GM18858 (cell line): Measurements from ENCODE around the gene TRUB2.
"Not testable (repeated sequence)": the region's sequence is repeated elsewhere in the genome, so short reads cannot be mapped to it uniquely, and the experiment has no call there.

ENCODE experiments used
- ATAC-seq: cut with Tn5 transposase; IDR thresholded peaks from one replicate; pipeline ENCODE4 v1.9.1; 2021; ENCODE audit not compliant: unreplicated experiment

TRUB2 gene

DNA sequence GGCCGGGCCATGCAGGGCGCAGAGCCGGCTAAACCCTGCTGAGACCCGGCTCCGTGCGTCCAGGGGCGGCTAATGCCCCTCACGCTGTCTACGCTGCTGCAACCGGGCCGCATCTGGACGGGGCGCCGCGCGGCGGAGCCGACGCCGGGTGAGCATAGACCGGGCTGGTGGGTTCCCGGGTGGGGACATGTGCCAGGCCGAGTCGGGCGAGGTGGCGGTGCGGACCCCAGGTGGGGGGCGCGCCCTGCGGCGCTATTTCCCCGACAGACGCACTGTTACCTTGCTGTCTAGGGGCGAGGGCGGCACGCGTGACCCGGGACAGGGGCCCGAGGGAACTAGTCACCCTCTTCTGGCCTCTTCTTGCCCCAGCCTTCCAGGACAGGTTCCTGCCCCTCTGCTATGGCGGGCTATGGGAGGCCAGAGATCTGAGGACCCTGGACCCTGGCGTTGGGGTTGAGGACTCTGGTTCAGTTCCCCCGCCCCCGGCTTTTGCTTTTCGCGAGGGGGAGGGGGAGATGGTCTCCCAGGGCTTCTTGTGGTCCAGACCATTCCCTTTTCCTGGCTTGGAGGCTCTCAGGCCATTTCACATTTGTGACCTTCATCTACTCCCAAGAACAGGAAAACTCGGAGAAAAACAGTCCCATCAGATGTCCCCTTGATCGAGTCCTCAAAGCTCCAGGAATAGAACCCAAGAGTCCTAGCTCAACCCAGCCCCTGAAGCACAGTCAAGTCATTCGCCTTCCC is 18.6 kb upstream of the TRUB2 start:
- ATAC-seq: peak; percentile 24

DNA sequence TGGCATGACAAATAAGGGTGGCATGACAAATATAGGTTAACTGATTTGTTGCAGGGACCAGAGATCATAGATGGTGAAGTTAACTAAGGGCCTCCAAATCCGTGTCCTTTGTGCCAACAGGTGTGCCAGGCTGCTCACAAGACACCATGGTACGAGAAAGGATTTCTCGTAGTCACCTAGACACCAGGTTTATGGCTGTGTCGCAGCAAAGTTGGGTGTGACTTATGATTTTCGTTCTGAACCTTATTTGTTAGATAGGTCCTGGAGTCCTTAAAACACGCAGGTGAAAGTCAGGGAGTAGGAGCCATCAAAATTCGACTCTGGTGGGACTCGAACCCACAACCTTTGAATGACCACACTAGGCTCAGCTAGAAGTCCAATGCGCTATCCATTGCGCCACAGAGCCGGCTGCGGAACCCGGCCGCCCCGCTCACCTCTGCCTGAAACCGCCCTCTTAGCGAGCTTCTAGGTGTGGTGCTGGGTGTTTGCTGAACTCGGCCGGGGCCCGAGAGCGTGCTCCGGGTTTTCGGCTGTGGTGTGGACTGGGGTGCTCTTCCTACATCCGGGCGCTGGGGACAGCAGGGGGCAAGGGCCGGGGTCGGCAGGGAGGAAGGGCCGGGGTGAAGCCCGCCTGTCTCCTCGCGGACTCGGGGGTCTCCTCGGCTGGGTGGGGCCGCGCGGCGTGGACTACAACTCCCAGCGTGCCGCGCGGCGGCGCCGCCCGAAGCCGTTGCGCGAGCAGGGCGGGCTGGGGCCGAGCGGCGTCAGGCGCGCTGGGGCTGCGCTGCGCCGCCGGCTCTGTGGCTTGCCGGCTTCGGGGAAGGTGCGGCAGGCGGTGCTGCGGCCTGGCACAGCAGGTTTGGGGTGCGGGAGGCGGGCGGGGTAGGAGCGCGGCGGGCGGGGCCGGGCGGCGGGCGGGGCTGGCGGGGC is 17.8 kb upstream of the TRUB2 start, which contains the start of gene SLC27A4:
Gene SLC27A4, plus strand, starts transcription at position 767 of the 930 bp plus-strand sequence. CDS start 2,606 bp downstream, outside the sequence.
- peak; percentile 53 for ATAC-seq

DNA sequence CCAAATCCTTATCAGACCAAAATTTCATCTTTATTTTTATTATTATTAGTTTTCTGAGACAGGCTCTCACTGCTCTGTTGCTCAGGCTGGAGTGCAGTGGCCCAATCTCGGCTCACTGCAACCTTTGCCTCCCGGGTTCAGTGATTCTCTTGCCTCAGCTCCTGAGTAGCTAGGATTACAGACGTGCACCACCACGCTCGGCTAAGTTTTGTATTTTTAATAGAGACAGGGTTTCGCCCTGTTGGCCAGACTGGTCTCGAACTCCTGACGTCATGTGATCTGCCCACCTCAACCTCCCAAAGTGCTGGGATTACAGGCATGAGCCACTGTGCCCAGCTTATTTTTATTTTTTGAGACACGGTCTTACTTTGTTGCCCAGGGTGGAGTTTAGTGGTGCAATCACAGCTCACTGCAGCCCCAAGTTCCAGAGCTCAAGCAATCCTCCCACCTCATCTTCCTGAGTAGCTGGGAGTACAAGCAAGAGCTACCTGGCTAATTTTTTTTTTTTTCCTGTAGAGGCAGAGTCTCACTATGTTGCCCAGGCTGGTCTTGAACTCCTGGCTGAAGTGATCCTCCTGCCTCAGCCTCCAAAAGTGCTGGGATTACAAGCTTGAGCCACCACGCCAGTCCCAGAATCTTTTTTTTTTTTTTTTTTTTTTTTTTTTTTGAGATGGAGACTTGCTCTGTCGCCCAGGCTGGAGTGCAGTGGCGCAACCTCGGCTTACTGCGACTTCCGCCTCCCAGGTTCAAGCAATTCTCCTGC is 16.8 kb upstream of the TRUB2 start:
- ATAC-seq: not testable (repeated sequence)

DNA sequence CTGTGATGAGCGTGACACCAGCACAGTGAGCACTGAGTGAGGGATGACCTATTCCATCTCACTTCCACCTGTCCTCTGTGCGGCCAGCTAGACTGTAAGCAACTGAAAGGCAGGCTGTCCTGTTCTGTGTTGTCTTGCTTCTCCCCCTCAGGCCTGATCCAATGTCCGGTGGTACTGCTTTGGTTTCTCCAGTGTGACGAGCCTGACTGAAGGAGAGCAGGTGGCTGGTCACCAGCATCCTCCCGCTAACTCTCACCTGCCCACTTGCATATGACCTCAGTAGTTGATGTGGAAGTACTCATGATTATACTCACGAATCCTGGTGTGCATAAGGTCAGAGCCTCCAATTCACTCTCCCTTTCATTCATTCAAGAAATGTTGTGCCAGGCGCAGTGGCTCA is 15.7 kb upstream of the TRUB2 start:
- no peak for ATAC-seq

DNA sequence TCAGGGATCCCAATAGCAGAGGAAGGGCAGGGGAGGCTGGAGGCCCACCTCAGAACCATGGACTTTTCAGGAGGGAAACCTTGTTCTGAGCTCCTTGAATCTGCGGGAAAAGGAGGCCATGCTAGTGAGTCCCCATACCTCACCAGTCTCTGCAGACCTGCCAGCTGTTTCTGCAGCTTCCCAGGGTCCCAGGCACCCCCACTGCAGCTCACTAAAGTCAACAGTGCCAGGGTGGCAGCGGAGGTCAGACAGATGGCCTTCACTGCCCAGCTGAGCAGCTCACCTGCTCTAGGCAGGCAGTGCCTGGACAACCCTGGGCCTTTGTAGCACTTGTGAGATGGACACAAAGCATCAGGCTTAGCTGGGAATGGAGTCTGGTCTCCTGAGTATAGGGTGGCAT is 13.7 kb upstream of the TRUB2 start:
- no peak for ATAC-seq

DNA sequence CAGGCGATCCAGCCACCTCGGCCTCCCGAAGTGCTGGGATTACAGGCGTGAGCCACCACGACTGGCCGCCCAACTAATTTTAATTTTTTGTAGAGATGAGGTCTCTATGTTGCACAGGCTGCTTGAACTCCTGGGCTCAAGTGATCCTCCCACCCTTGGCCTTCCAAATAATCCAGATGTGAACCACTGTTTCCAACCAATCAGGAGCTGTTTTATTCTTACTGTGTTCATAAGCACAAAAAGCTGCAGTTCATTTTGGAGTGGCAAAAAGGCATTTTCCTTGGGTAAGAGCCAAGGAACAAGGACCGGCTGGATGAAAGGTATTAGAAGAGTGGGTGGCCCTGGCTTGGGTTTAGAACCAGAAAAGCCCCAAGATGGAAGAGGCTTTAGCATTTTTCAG is 12.9 kb upstream of the TRUB2 start:
- ATAC-seq: no peak

DNA sequence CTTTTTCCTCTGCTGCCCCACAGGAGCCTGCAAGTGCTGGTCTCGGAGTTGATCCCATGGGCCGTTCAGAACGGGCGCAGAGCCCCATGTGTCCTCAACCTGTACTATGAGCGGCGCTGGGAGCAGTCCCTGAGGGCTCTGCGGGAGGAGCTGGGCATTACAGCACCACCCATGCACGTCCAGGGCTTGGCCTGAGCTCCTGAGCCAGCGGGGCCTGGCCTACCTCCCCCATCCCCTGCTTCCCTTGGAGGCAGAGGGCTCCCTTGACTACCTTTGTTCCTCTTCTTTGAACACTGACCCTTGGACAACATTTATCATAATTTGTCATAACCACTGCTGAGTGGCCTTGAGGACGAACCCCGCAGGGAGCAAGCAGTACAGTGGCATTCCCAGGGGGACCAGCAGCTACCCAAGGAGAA is 11.2 kb upstream of the TRUB2 start:
- ATAC-seq: no peak

DNA sequence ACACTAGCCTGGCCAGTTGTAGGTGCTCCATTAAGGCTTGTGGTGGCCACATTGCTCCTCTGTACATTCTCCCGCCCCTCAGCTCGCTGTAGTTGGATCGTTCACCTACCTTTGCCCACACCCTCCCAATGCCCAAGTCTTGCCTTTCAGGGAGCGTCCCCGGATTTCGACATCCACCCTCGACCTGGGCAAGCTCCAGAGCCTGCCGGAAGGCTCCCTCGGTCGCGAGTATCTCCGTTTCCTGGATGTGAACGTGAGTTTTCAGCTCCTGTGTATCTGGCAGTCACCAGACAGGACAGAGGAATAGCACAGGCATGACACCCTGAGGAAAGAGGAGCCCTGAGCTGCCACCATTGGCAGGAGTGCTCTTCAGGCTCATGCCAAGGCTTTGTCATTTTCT is 3.4 kb upstream of the TRUB2 start:
- ATAC-seq: no peak

DNA sequence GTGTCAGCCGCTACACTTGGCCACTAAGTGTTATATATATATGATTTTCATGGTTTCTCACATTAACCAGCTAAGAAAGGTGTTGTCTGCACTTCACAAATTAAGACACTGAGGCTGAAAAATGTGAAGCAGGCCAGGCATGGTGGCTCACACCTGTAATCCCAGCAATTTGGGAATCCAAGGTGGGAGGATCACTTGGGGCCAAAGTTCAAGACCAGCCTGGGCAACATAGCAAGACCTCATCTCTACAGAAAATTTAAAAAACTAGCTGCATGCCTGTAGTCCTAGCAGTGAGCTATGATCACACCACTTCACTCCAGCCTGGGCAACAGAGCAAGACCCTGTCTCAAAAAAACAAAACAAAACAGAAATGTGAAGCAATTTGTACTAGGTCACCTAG is 2.2 kb upstream of the TRUB2 start:
- no peak for ATAC-seq

DNA sequence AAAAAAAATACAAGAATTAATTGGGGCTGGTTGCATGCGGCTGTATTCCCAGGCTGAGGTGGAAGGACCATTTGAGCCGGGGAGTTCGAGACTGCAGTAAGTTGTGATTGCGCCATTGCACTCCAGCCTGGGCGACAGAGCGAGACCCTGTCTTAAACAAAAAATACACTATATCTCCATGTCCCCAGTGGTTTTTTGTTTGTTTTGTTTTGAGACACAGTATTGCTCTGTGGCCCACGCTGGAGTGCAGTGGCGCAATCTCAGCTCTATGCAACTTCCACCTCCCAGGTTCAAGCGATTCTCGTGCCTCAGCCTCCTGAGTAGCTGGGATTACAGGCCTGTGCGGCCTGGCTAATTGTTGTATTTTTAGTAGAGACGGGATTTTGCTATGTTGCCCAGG is 1.5 kb upstream of the TRUB2 start:
- no peak for ATAC-seq

DNA sequence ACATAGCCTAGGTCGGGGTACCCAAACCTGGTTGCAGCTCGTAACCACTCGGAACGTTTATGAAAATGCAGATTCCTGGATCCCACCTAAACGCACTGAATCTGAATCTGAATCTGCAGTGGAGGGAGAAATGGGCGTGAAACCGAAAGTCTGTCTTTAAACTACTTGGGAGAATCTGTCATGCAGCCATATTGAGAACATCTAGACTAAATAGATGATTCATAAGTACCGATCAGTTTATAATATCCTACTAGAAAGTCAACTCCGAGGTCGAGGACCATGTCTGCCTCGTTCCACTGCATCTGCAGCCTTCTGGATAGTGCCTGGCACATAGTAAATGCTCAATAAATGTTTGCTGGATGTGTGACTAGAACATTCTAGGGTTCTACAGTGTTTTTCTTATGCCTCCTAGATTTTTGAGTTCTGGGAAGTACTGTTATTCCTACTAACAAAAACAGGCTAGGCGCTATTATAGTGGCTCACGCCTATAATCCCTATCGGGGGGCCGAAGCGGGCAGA is 1.0 kb upstream of the TRUB2 start:
- ATAC-seq: peak; percentile 11

DNA sequence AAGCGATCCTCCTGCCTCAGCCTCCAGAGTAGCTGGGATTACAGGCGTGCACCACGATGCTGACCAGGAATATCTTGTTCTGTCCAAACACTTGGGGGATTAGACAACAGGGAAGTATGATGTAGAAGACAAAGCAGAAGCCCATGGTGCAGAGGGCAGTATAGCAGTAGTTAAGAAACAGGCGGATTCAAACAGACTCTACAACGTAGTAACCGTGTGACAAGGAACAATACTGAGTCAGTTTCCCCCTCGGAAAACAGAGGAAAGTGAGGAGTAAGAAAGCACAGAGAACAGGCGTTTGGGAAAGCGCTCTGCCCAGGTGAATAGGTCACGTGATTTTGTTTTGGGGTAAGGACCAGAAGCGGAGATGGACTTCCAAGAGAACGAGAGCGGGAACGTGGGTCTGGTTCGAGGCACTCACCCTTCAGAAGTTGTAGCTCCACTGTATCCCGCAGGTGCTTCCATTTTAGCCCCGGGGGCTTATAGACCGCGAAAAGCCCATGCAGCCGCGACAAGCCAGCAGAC is 306 bp downstream of the TRUB2 start:
- peak; percentile 6 for ATAC-seq

DNA sequence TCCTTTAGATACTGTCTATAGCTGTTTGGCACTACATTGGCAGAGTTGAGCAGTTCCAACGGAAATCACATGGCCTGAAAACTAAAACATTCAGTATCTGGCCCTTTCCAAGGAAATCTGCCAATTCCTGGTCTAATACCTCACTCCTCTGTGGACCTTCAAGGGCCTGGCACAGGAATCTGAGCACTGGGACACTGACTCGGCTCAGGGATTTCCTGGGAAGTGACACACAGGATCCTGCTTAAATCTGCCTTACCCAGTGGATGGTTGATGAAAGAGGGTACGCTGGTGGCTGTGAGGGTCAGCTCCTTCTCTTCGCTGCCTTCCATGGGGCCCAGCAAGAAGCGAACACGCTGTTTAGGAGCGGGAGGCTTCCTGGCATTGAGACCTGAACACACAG is 904 bp downstream of the TRUB2 start:
- no peak for ATAC-seq

DNA sequence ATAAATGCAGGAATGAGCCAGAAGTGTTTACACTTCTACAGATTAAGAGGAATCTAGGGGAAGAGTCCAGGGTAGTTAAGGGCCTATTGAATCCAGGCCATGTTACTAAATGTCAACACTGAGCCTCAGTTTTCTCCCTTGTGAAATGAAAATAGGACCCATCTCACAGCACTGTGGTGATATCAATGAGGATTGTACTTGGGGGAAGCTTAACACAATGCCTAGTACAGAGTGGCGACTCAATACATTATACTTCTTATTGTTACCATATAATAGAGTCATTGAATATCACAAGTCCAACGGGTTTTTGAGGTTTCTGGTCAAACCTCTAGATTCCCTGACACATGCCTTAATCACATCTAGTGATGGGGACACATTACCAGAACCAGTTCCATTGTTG is 4.6 kb downstream of the TRUB2 start:
- ATAC-seq: no peak

DNA sequence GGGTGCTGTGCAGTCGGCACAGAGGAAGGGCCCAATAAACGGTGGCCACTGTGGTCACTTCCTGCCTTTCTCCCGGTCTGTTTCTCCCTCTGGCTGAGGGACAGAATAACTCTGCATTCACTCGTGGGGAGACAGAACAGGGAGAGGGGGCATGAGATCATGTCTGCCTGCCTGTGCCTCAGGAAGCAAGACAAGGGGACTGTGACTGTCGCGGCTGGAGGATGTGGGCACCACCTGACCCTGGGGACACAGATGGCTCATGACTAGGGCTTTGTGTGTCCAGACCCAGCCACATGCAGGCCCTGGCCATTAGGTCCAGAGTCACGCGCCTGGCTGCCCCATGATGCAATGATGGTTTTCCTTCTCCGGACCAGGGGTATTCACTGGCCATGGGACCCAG is 5.8 kb downstream of the TRUB2 start:
- ATAC-seq: no peak

DNA sequence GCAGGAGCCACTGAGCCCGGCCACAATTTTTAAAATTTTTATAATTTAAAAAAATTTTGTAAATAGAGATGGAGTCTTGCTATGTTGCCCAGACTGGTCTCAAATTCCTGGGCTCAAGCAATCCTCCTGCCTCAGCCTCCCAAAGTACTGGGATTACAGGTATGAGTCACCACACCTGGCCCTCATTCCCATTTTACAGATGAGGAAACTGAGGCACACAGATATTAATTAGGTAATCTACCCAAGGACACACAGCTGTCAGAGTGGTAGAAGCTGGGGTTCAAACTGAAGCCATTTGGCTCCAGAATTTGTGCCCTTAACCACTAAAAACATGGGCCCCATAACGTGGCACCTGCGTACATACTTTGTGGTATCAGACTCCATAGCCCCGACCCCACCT is 7.5 kb downstream of the TRUB2 start:
- no peak for ATAC-seq

DNA sequence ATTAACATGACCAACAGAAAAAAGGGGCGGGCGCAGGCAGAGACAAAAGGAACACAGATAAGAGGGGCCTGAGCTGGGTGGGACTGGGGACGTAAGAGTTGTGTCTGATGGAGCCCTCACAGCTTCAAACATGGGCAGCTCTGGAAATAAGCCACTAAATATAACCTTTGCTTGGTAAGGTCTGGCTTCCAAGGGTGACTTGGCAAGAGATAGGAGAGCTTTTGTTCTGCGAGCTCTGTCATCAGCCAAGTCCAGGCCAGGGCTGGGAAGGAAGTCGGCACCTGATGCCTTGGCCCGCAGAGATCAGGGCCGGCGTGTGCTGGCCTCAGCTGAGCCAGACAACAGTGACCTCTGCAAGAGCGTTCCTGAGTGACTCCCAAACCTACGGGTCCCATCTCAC is 11.8 kb downstream of the TRUB2 start:
- no peak for ATAC-seq

DNA sequence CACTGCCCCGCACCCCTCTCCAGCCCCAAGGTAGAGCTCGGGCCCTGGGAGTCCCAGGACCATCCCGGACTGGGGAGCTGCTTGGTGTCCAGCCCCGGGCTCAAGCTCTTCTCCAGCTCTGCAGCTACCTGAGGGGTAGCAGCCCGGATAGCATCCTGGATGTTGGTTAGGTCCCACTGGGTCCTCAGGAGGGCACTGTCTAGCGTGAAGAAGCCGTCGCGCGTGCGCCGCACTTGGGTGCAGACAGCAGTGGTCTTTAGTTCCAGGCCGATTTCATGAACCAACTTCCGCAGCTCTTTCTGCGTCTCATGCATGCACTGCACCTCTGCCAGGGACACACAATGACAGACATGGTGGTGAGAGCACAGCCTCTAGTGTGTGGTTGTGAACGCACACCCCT is 12.7 kb downstream of the TRUB2 start:
- ATAC-seq: no peak

DNA sequence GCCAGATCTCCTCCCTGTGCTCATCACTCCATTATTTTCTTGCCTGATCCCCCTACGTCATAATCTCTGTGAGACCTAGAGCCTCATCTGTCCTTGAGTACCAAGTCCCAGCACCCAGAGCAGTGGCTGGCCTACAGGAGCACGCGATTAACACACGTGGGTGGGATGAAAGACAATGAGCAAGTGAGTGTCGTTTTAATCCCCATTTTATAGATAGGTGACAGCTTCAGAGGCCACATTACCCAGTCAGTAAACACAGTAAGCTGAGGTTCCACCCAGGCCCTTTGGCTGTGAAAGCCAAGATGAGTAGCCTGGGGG is 17.3 kb downstream of the TRUB2 start:
- no peak for ATAC-seq

DNA sequence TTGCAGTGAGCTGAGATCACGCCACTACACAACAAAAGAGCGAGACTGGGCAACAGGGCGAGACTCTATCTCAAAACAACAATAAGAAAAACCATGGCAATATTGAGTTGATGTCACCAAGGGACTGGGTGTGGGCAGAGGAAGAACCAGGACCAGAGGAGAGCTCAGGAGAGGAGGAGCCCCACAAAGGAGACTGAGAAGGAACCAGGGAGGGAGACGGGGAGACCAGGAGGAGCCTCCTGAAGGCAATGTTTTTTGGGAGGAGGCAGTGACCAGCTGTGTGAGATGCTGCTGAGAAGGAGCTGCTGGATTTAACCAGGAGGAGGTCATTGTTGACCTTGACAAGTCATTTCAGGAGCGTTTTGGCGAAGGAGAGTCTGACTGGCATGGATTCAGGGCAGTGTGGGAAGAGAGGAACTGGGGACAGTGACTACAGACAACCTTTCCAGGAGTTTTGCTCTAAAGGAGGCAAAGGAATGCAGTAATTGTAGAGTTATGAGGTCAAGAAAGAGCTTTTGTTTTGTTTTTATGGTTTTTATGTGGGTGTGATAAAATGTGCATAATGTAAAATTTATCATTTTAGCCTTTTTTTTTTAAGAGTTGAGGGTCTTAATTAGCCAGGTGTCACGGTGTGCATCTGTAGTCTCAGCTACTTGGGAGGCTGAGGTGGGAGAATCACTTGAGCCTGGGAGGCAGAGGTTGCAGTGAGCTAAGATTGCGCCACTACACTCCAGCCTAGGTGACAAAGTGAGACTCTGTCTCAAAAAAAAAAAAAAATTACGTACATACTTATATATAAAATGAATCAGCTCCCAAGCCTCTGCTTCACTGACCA is 17.9 kb downstream of the TRUB2 start:
- no peak for ATAC-seq
